ENCODE data around the gene PDLIM3.

DNA sequence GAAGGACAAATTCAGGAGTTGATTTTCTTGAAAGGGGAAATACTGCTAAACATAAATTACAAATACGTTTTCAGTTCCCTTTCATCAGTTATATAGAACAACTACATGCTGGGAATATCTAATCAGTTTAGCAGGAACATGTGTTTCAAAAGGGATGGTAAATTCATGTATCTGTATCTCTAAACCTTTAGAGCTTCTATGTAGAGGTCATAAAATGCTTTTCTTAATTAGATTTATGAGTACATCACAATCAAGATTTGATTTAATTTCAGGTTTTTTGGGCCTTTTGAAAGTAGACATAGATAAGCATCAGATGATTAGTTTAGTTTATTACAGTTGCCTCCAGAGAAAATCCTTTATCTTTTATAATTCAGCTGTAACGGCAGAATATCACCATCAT, 12.9 kb downstream of the PDLIM3 start:
- TF ChIP-seq CTCF (conservative IDR thresholded peaks at IDR 0.05; ENCODE audit: low read depth, low read length) (no peak), CEBPB (IDR thresholded peaks at IDR 0.05; ENCODE audit: low read depth, low read length) (no peak), SMC3 (IDR thresholded peaks at IDR 0.05; ENCODE audit: low read depth, low read length) (no peak), MAFK (IDR thresholded peaks at IDR 0.05; ENCODE audit: low read depth, low read length) (no peak), FOS (IDR thresholded peaks at IDR 0.05; ENCODE audit: low read depth, low read length) (no peak), MXI1 (IDR thresholded peaks at IDR 0.05; ENCODE audit: borderline replicate concordance, low read depth, low read length) (no peak)
- TF ChIP-seq, protein P1, sequence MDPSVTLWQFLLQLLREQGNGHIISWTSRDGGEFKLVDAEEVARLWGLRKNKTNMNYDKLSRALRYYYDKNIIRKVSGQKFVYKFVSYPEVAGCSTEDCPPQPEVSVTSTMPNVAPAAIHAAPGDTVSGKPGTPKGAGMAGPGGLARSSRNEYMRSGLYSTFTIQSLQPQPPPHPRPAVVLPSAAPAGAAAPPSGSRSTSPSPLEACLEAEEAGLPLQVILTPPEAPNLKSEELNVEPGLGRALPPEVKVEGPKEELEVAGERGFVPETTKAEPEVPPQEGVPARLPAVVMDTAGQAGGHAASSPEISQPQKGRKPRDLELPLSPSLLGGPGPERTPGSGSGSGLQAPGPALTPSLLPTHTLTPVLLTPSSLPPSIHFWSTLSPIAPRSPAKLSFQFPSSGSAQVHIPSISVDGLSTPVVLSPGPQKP (IDR thresholded peaks at IDR 0.05; ENCODE audit: borderline replicate concordance, low read depth, low read length) = no peak

Data from IMR-90 (cell line).